ENCODE measurements around the gene DOCK9.
"Not testable (repeated sequence)": the region's sequence is repeated elsewhere in the genome, so short reads cannot be mapped to it uniquely, and the experiment has no call there.

Gene DOCK9

DNA sequence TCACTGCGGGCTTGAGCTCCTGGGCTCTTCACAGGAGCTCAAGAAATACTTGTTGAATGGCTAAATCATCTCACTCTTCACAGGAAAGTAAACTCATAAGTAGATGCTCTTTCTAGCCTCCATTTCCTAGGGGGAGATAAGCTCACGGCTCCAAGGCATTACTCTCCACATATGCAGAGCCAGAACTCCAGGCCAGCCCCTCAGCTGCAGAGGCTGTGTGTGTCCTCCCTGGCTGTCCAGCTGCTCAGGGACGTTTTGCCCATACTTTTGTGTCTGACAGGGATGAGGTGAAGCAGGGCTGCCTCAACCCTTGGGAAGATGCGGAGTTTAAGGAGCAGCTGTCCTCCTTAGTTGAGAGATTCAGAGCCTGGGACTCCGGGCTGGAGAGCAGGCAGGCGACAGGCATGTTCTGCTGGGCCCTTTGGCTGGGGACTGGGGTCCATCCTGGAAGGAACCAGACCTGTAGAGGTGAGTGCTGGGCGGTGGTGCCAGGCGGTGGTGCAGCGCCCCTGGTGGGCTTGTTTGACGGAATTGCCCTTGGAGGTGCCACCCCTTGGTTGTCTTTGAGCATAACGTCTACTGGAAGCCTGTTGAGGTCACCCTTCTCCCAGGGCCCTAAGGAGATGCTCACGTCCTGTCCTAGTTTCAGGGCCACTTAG is 204.9 kb downstream of the DOCK9 start:
- no peak for DNase-seq (ENCODE audit: low read depth)

DNA sequence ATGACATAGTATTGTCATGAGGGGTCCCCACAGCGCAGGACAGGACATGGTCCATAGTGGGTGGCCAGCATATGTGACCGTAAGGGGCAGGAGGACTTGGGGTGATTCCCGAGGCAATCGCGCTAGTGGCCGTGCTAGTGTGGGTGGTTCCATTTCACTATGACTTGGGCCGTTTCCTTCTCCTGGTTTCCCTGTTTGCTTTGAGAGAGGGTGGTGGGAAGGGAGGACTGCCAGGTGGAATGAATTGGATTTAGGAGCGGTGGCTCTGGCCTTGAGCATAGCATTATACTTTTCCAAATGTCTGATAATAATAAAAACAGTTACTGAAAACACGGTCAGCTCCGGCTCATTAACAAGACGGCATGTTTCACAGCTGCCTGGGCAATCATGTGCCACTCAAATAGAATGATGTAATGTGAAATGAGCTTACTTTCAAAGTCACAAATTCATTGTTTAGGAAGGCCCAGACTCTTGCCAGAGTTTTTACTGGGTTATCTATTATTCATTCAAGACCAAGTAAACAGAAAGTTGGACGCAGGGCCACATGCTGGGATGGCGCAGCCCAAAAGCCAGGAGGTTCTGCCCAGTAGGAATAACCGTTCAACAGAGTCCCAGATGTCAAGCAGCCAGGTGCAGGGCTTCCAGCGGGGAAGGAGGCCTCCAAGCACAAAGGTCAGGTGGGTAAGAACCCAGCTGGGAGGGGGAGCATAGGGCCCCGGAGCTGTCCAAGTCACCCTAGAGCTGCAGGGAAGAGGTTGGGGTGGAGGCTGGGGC is 205.8 kb downstream of the DOCK9 start:
- no peak for DNase-seq (ENCODE audit: low read depth)

DNA sequence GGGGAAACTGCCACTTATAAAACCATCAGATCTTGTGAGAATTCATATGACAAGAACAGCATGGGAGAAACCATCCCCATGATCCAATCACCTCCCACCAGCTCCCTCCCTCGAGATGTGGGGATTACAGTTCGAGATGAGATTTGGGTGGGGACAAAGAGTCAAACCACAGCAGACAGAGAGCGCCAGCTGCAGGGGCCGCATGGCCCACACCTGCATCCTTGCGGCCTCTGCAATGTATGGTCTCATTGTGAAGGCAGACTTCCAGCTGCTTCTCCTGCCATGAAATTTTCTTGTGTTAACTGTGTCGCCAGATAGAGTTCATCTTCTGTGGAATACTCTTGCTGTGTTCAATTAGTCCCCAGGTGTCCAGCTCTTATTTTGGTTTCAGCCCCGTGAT is 208.1 kb downstream of the DOCK9 start:
- DNase-seq (ENCODE audit: low read depth) = no peak

DNA sequence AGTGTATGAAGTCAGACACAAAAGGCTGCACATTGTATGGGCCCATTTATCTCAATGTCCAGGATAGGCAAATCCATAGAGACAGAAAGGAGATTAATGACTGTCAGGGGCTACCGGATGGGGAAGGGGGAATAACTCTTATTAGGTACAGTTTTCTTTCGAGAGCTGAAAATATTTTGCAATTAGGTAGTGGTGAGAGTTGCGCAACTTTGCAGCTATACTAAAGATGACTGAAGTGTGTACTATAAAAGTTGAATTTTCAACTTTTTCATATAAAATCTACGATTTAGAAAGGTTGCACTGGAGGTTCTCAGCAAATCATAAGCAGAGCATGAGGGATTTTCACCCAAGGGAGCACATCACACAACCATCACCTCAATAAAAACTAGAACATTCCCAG is 209.3 kb downstream of the DOCK9 start:
- DNase-seq (ENCODE audit: low read depth) = no peak

DNA sequence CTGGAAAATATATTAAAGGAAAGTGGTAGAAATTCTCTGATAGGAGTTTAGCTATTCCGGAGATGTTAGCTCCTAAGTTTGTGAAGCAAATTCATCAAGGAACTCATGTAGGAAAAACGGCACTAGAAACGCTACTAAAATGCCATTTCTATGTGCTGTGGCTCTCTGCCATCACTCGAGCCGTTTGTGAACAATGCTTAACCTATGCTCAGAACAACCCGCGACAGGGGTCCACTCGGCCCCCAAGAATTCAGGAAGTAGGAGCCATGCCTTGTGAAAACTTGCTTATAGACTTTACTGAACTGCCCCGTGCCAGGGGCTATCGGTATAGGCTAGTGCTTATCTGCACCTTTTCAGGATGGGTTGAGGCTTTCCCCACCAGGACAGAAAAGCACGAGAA is 211.2 kb downstream of the DOCK9 start:
- no peak for DNase-seq (ENCODE audit: low read depth)

DNA sequence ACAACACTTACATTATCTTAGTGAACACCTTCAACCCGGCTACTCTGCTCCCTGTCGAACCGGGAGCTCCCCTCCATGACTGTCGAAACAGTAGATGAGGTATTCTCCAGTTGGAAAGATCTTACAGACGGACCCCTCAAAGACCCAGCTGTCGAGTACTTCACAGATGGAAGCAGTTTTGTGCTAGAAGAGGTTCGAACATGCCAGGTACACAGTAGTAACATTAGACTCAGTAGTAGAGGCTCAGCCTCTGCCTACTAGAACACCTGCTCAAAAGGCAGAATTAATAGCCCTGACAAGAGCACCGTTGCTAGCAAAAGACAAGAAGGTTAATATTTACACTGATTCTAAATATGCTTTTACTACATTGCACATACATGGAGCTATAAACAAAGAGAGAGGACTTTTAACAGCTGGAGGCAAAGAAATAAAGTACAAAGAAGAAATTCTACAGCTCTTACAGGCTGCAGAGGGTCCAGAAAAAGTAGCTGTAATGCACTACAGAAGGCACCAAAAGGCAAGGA is 211.8 kb downstream of the DOCK9 start:
- DNase-seq (ENCODE audit: low read depth) = no peak

DNA sequence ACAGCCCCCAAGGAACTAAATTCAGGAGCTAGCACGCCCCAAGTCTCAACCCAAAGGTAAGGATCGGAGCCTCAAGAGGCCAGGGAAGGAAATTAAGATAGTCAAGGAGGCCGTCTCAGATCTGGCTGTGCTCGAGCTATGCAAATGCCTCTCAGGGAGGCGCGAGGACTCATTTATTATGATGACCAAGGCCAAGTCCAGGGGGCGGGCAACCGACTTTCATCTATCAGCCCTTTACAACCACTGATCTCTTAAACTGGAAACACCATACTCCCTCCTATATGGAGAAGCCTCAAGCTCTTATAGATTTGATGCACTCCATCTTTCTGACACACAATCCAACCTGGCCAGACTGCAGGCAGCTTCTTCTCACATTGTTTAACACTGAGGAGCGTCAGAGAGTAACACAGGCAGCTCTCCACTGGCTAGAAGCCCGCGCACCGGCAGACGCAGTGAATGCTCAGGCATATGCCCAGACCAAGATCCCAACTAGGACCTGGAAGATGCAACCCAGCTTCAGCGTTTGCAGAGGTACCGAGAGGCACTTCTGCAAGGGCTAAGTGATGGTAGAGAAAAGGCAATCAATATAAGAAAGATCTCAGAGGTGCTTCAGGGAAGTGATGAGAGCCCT is 215.8 kb downstream of the DOCK9 start:
- no peak for DNase-seq (ENCODE audit: low read depth)

DNA sequence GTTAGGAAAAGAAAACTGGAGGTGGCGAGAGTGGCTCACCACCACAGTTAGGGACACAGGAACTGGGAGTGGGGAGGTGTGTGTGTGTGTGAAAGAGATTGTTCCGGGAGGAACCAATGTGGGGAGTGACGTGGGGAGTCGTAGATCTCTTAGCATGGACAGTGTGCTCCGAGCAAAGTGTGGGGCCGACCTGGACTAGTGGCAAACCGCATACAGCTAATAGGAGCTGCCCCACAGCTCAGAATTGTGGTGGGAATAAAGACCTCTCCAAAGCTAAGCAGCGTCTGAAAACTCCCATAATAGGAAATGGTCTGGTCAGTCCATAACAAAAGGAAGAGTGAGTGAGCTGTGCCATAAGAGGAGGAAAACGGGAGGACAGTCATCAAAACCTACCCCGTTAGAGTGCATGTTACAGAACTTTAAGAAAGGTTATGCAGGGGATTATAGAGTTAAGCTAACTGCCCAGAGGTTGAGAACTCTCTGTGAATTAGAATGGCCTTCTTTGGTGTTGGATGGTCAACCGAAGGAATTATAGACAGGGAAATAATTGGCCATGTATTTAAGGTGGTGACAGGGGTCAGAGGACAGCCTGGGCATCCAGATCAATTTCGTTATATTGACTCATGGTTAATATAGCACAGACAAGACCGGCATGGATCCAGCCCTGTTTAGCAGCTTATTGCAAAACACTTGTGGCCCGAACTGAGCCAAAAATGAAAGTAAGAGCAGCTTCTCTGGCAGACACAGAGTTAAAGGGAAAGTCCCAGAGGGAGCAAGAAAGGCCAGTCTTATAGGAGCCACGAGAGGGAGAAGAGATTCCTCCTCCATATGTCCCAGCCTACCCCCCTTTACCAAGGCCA is 216.5 kb downstream of the DOCK9 start:
- no peak for DNase-seq (ENCODE audit: low read depth)

DNA sequence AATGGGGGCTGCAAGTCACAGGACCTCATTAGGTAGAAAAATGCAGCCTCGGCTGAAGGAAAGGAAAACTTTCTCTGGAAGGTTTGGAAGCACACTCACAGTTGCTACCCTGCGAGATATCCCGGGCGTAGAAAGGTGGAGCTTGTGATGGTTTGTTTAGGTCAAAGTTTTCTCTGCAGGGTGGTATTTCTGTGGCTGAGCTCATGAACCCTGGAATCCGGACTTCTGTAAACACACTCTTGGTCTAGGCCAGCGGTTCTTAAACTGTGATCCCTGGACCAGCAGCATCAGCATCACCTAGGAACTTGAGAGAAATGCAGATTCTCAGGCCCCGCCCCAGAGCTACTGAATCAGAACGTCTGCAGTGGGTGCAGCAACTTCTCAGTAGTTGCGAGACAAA is 222.1 kb downstream of the DOCK9 start:
- no peak for DNase-seq (ENCODE audit: low read depth)

DNA sequence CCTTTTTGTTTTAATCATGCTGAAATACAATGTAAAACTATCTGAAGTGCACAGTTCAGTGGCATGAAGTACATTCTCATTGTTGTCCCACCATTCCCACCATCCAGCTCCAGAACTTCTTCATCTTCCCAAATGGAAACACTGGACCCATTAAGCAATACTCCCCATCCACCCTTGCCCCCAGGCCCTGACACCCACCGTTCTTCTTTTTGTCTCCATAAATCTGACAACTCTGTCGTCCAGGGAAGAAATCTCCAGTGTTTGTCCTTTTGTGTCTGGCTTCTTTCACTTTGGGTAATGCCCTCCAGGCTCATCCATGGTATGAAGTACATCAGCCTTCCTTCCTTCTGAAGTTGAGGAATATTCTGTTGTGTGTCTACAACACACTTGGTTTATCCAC is 222.7 kb downstream of the DOCK9 start:
- DNase-seq (ENCODE audit: low read depth) = no peak

DNA sequence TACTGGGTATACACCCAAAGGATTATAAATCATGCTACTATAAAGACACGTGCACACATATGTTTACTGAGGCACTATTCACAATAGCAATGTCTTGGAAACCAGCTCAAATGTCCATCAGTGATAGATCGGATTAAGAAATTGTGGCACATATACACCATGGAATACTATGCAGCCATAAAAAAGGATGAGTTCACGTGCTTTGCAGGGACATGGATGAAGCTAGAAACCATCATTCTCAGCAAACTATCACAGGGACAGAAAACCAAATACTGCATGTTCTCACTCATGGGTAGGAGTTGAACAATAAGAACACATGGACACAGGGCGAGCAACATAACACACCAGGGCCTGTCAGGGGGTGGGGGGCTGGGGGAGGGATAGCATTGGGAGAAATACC is 223.4 kb downstream of the DOCK9 start:
- not testable (repeated sequence) for DNase-seq (ENCODE audit: low read depth)

DNA sequence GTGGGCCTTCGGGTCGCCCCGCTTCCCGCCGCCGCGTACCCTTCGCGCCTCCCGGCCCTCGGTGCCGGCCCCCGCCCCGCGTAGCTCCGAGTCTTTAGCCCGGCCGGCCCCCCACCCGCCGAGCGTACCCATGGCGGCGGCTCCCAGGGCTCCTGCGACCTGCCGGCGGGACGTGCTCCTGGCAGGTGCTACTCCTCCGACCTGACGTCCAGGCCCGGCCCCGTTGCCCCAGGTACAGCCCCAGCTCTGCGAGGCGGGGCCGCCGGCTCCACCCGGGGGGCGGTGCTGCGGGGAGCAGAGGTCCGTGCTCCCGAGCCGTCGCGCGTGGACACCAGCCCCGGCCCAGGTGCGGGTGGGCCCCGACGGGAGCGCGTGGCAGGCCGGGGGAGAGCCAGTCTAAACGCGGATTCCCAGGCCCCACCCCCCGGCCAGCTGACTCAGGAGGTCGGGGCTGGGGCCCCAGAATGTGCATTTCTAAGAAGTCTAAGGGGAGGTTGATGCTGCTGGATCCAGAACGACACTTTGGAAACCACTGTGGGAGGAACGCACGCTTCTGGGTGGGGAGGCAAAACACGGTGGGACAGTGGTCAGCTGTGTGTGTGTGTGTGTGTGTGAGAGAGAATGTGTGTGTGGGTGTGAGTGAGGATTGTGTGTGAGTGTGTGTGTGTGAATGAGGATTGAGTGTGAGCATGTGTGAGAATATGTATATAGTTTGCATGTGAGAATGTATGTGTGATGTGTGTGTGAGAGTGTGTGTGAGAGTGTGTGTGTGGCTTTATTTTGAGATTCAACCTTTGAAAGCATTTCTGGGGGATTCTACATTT is 225.2 kb downstream of the DOCK9 start, which contains the start of gene SLC15A1:
Gene SLC15A1, minus strand, starts transcription at position 206 of the 824 bp plus-strand sequence. Its CDS starts 74 bp downstream, at position 132.
- no peak for DNase-seq (ENCODE audit: low read depth)

DNA sequence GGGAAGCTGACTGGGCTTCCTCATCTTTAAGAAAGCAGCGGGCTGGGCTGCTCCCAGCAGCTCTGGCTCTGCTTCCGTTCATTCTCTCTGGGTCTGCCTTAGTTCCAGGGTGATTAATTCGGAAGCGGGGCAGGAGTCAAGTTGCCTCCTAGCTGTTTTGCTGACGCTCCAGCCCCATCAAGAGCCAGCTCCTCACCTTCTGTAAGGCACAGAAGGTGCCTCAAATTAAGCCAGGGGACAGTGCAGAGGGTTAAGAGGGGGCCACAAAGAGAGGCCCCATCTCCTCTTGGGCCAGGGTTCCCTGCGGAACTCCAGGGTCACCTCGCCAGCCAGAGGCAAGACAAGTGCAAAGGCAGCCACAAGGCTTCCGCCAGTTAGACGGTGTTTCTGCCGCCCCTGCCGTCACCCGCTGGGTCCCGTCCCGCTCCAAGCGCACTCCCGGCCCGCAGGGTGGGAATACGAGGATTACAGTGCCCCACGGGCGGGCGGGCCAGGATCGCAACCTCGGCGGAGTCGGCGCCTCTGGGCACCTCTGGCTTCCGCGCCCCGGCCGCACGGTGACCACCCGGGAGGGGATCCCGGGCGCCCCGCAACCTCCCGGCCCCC is 225.9 kb downstream of the DOCK9 start:
- no peak for DNase-seq (ENCODE audit: low read depth)

DNA sequence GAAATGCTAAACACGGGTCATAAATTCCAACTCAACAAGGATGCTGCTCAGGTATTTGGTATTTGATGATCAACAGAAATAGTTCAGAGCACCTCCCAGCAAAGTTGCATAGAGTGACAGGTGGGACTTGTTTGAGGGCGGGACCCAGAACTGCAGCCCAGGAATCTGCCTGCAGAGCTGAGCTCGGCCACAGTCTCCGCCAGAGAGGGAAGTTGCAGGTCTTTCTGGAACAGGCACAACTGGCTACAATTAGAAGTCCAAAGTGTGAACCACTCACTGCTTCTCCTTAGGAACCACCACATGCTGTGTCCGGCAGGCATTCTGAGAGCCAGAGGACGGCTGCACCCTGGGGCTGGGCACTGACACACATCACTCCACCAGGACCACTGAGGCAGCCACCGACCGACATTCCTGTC is 226.5 kb downstream of the DOCK9 start:
- DNase-seq (ENCODE audit: low read depth) = no peak

DNA sequence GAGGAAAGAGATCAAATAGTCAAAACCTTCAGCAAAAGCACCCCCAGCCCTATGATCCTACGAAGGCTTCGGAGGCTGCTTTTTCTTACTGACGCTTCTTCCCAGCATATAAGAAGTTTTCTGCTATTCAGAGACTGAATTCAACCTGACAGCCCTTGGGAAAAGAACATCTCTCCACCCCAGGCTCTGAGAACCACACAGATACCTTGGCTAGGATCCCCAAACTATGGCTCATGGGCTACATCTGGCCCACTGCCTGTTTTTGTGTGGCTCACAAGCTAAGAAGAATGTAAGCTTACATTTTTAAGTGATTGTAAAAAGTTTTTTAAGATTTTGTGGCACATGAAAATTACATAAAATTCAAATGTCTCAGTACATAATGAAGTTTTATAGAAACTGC is 228.4 kb downstream of the DOCK9 start:
- no peak for DNase-seq (ENCODE audit: low read depth)

DNA sequence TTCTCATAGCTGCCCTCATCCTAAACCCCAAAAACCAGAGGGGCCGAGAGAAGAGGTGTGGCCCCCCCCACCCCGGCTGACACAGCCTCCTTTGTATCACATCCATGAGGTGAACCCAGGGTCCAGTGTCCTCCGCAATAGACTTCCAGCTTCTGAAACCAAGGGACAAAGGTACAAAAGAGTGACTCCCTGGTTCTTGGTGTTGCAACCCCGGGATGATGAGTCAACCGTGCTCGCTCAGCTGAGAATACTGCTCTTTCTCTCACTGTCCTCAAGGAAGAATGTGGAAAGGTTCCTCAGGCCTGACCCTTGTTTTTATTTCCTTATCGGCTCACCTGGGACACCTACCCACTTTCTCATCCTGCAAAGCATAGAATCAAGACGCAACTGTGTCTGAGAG is 230.9 kb downstream of the DOCK9 start:
- no peak for DNase-seq (ENCODE audit: low read depth)
